Inflammatory macrophage (primary cell): ENCODE results near the gene LRRC32.
A peak's percentile ranks its signal among the peaks of the same experiment; 100 is the strongest.

Source experiments
- DNase-seq, 2 donors: peaks; one replicate each; pipeline ENCODE4 v3.0.0-alpha.2; 2020 to 2022
- total RNA-seq, 18 experiments: gene quantifications; one replicate each; lab custom pipeline; 2026; ENCODE audit warnings: mixed read lengths in 6 of 18, inconsistent platforms in 2 of 18; lab: John Stamatoyannopoulos, UW

LRRC32 gene
- 0 to 10.4 (median 1.4) reads per million in 18 experiments for total RNA-seq

- DNase-seq = peak; percentile 56 to 69
Measured at GRCh38 chr11:76670485-76671236, at the start of gene LRRC32. LRRC32 (minus strand) TSS chr11:76670747; CDS start chr11:76665954, 4,793 bp downstream.

GRCh38 chr11:76719686-76720085, 49.1 kb upstream of the LRRC32 start:
- DNase-seq = no peak

- no peak for DNase-seq
Measured at GRCh38 chr11:76719281-76719680, 48.7 kb upstream of the LRRC32 start.

GRCh38 chr11:76717816-76718215, 47.3 kb upstream of the LRRC32 start:
- no peak for DNase-seq

- DNase-seq = no peak
Measured at GRCh38 chr11:76717369-76717768, 46.8 kb upstream of the LRRC32 start.

- no peak for DNase-seq
Measured at GRCh38 chr11:76716268-76716667, 45.7 kb upstream of the LRRC32 start.

GRCh38 chr11:76714493-76714892, 43.9 kb upstream of the LRRC32 start:
- no peak for DNase-seq

GRCh38 chr11:76713499-76713898, 43.0 kb upstream of the LRRC32 start:
- no peak for DNase-seq

GRCh38 chr11:76712125-76712524, 41.6 kb upstream of the LRRC32 start:
- DNase-seq = no peak

- DNase-seq = no peak
Measured at GRCh38 chr11:76709756-76710155, 39.2 kb upstream of the LRRC32 start.

- DNase-seq = no peak
Measured at GRCh38 chr11:76708972-76709660, 38.6 kb upstream of the LRRC32 start.

GRCh38 chr11:76707293-76707825, 36.8 kb upstream of the LRRC32 start:
- no peak for DNase-seq

GRCh38 chr11:76706667-76707066, 36.1 kb upstream of the LRRC32 start:
- DNase-seq = no peak

- peak; percentile 42 to 52 for DNase-seq
Measured at GRCh38 chr11:76705826-76706225, 35.3 kb upstream of the LRRC32 start.

- no peak for DNase-seq
Measured at GRCh38 chr11:76704171-76704948, 33.8 kb upstream of the LRRC32 start.

- DNase-seq = no peak
Measured at GRCh38 chr11:76703707-76704106, 33.2 kb upstream of the LRRC32 start.

- DNase-seq = peak in 1 of 2 donors; percentile 23
Measured at GRCh38 chr11:76702336-76703128, 32.0 kb upstream of the LRRC32 start.

- DNase-seq = peak in 1 of 2 donors; percentile 8
Measured at GRCh38 chr11:76701294-76702040, 30.9 kb upstream of the LRRC32 start.

- DNase-seq = peak; percentile 75 to 88
Measured at GRCh38 chr11:76700177-76701100, 29.9 kb upstream of the LRRC32 start.

- no peak for DNase-seq
Measured at GRCh38 chr11:76699451-76700091, 29.0 kb upstream of the LRRC32 start.
